GM12878 (cell line): ENCODE data around the gene DOCK2.

ENCODE experiments used
- CHD2 ChIP-seq: IDR thresholded peaks from 2 replicates; pipeline ENCODE4 v1.6.1; 2011; ENCODE audit warnings: low read depth, low read length, improper control_type of control experiment, borderline replicate concordance
- CTCF ChIP-seq, 3 experiments: IDR thresholded peaks in 2 of 3; conservative IDR thresholded peaks in 1 of 3; 2 replicates each; pipeline ENCODE4 v1.5.1; 2011; ENCODE audit warnings: low read depth in 3 of 3, low read length in 3 of 3, mild to moderate bottlenecking in 3 of 3, control low read depth in 2 of 3, moderate library complexity in 2 of 3, inconsistent platforms in 1 of 3, mixed read lengths in 1 of 3; ENCODE audit not compliant: control insufficient read depth in 2 of 3, insufficient read depth in 1 of 3; ENCODE audit errors: extremely low read depth in 1 of 3
- DPF2 ChIP-seq: fragments of 450-650 bp; IDR thresholded peaks from 2 replicates; pipeline ENCODE4 v1.6.1; 2017; ENCODE audit warnings: mild to moderate bottlenecking
- FOS ChIP-seq: IDR thresholded peaks from 3 replicates; pipeline ENCODE4 v1.6.1; 2011; ENCODE audit warnings: borderline replicate concordance; ENCODE audit not compliant: insufficient read length; ENCODE audit errors: extremely low read depth
- HDAC2 ChIP-seq: fragments of 200-600 bp; sonication (generic); IDR thresholded peaks from 2 replicates; pipeline ENCODE4 v1.6.1; 2017
- REST ChIP-seq: IDR thresholded peaks from 2 replicates; pipeline ENCODE4 v1.6.1; 2012; ENCODE audit warnings: mild to moderate bottlenecking, low read depth, low read length
- SMARCA5 ChIP-seq: fragments of 450-650 bp; IDR thresholded peaks from 2 replicates; pipeline ENCODE4 v1.6.1; 2017; ENCODE audit warnings: mild to moderate bottlenecking
- USF2 ChIP-seq: IDR thresholded peaks from 2 replicates; pipeline ENCODE4 v1.6.1; 2011; ENCODE audit warnings: low read depth, low read length, improper control_type of control experiment, borderline replicate concordance

GRCh38 chr5:170006021-170006420, 368.9 kb downstream of the DOCK2 start:
- TF ChIP-seq SMARCA5 (no peak), DPF2 (no peak), CTCF (IDR thresholded peaks at IDR 0.05 in 2 of 3, conservative IDR thresholded peaks at IDR 0.05 in 1 of 3; ENCODE audit: control insufficient read depth in 2 of 3, extremely low read depth in 1 of 3, insufficient read depth in 1 of 3, low read depth in 3 of 3, low read length in 3 of 3) (no peak), USF2 (no peak), CHD2 (no peak), HDAC2 (no peak), REST (no peak), FOS (no peak)
